Muscle layer of duodenum (tissue), 2 donors: ENCODE data around the gene ZBTB38.

Experiments
- H3K27ac ChIP-seq: one replicate; pipeline ENCODE4 v1.7.0; 2013; ENCODE audit warnings: mild to moderate bottlenecking, low read length
- H3K27me3 ChIP-seq: one replicate; pipeline ENCODE4 v1.7.0; 2013; ENCODE audit warnings: low read depth, mild to moderate bottlenecking, control low read depth, low read length
- H3K36me3 ChIP-seq, 2 donors: one replicate each; pipeline ENCODE4 v1.7.0; 2013; ENCODE audit warnings: low read length in 2 of 2, control low read depth in 1 of 2, mild to moderate bottlenecking in 1 of 2; ENCODE audit not compliant: insufficient read depth in 2 of 2, control insufficient read depth in 1 of 2
- H3K4me1 ChIP-seq, 2 donors: one replicate each; pipeline ENCODE4 v1.7.0; 2013; ENCODE audit warnings: low read length in 2 of 2, mild to moderate bottlenecking in 2 of 2, control low read depth in 1 of 2, moderate library complexity in 1 of 2; ENCODE audit not compliant: insufficient read depth in 2 of 2, control insufficient read depth in 1 of 2
- H3K4me3 ChIP-seq, 2 donors: one replicate each; pipeline ENCODE4 v1.7.0; 2013; ENCODE audit warnings: low read length in 2 of 2, low read depth in 1 of 2, mild to moderate bottlenecking in 1 of 2
- H3K9me3 ChIP-seq, 2 donors: one replicate each; pipeline ENCODE4 v1.7.0; 2013; ENCODE audit warnings: low read length in 2 of 2, control low read depth in 1 of 2, mild to moderate bottlenecking in 1 of 2; ENCODE audit not compliant: control insufficient read depth in 1 of 2
- donor health status: healthy.

Gene ZBTB38

DNA sequence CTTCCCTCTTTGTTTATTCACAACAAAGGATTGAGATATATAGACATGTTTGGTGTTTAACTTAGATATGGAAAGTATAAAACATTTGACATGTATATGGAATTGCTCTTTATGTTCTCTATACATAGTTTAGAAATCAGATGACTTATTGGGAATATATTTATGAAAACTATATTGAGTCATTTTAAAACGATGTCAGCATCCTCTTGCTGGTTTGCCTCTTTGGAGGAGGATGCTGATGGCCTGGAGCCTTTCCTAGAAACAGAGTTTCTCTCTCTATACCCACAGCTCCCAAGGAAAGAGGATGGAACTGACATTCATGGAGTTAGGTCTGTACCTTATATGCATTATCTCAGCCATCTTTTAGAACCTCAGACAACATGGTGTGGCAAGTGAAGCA is 40.3 kb downstream of the ZBTB38 start:
- H3K27ac ChIP-seq = peak overlapping the region; percentile 60
- H3K4me1 ChIP-seq = peaks cover 36 to 44% of the 10 kb centered on the region in 2 donors
- H3K36me3 ChIP-seq = peaks cover 20 to 29% of the 10 kb centered on the region in 2 donors

DNA sequence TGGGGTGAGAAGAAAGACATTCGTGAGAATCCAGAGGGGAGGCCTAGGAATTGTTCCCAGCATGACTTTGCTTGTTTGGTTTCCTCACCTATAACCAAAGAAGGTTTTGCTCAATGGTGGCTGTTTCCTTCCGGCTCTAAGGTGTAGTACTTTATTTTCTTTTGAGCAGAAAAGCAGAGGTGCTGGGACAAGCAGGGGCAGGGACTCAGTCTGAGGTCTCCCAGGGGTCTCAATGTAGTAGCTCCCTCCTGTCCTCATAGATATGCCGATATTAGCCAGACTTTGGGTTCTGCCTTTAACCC is 41.6 kb downstream of the ZBTB38 start:
- Histone ChIP-seq H3K27ac (peak overlapping the region; percentile 97), H3K27me3 (no peaks in the 10 kb centered on the region), H3K9me3 (no peaks in the 10 kb centered on the region), H3K36me3 (peaks cover 17 to 28% of the 10 kb centered on the region in 2 donors), H3K4me1 (peaks cover 44 to 47% of the 10 kb centered on the region in 2 donors), H3K4me3 (peak overlapping the region in 1 of 2 donors; percentile 15)

More for the DNA sequence above, 40.3 kb downstream of the ZBTB38 start:
- Histone ChIP-seq H3K9me3 (no peaks in the 10 kb centered on the region), H3K4me3 (no peak overlapping the region), H3K27me3 (no peaks in the 10 kb centered on the region)

DNA sequence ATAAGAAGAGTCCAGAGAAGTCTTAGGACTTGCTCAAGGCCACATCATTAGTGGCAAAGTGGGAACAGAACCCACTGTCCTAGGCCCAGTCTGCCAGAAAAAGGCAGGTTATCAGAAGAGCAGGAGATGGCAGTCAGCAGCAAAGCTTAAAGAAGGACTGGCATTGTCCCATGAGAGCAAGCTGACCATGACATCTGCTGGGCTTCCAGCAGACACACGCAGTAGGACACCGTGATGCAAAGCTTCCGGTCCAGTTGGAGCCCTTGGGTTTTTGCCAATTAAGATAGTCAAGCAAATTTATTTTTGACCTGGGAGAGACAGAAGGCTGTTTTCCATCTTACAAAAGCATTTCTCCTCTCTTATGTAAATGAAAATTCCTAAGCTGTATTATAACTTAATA is 42.1 kb downstream of the ZBTB38 start:
- Histone ChIP-seq H3K4me3 (peak overlapping the region in 1 of 2 donors; percentile 15), H3K36me3 (peaks cover 15 to 31% of the 10 kb centered on the region in 2 donors), H3K9me3 (no peaks in the 10 kb centered on the region), H3K27ac (peak overlapping the region; percentile 97), H3K4me1 (peaks cover 49 to 50% of the 10 kb centered on the region in 2 donors), H3K27me3 (no peaks in the 10 kb centered on the region)

- Histone ChIP-seq H3K27ac (peak overlapping the region; percentile 97), H3K4me3 (peak overlapping the region in 1 of 2 donors; percentile 44), H3K4me1 (peaks cover 50% of the 10 kb centered on the region in 2 donors), H3K36me3 (peaks cover 12 to 31% of the 10 kb centered on the region in 2 donors), H3K9me3 (no peaks in the 10 kb centered on the region), H3K27me3 (no peaks in the 10 kb centered on the region)
Measured at GRCh38 chr3:141410846-141411245, 42.5 kb downstream of the ZBTB38 start.

- Histone ChIP-seq H3K4me3 (peak overlapping the region; percentile 44 to 47), H3K9me3 (no peaks in the 10 kb centered on the region), H3K27me3 (no peaks in the 10 kb centered on the region), H3K4me1 (peaks cover 50 to 54% of the 10 kb centered on the region in 2 donors), H3K36me3 (peaks cover 11 to 31% of the 10 kb centered on the region in 2 donors), H3K27ac (peak overlapping the region; percentile 97)
Measured at GRCh38 chr3:141411251-141411771, 43.0 kb downstream of the ZBTB38 start.

DNA sequence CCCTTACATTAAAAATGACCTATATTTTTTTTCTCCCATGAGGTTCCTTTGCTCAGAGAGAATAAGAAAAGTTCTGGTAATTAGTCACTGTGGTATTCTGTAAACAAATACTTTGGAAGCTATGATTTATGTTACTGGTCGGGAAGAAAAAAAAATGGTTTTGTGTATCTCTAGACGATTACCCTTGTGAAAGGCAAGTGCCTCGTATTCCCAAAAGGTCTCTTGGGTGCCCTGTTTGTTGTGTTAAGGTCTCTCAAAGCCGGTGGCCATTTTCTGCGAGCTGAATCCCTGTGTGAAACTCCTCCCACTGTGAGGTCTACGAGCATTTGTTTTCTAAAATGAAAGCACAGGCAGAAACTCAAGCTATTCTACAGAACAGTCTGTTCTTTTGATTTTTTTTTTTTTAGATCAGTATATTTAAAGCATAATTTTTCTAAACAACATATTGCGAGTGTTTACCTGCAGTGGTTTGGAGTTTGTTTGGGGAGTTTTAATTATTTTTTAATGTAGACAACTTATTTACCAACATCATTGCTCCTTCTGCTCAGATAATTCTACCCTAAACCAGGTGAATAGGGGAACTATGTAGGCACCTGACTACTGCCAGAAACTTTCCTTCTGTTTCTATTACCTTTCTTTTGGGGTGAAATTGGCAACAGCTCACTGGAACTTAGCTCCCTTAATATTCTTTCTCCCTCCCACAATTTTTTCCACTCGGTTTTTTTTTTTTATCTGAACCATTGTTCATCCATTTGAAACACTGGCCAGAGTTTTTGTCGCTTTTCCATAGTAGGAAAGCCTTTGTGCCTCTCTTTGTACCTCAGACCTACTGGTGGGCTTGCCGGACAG is 44.0 kb downstream of the ZBTB38 start:
- Histone ChIP-seq H3K4me3 (peak overlapping the region; percentile 44 to 47), H3K36me3 (peaks cover 16 to 37% of the 10 kb centered on the region in 2 donors), H3K9me3 (no peaks in the 10 kb centered on the region), H3K27me3 (no peaks in the 10 kb centered on the region), H3K4me1 (peaks cover 51 to 64% of the 10 kb centered on the region in 2 donors), H3K27ac (peak overlapping the region; percentile 97)

DNA sequence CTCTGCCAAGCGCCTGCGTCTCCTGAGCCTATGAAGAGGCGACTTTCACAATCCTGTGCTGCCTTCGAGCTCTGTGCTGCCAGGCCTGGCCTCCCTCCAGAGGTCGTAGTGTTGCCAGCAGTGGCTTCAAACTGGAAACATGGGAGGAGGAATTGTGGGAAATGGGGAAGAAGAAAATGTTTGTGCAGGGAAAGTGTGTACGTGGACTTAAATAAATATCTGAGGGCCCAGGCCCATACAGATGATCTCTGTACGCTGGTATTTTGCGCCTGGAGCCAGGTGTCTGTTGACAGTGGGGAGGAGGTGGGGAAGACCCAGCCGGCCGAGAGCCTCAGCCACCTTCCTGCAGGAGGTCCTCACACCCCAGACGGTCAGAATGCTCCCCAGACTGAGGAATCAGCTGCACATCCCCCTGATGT is 44.6 kb downstream of the ZBTB38 start:
- H3K4me1 ChIP-seq = peaks cover 51 to 67% of the 10 kb centered on the region in 2 donors

GRCh38 chr3:141413391-141413790 is 45.1 kb downstream of the ZBTB38 start:
- Histone ChIP-seq H3K27ac (peak overlapping the region; percentile 97), H3K27me3 (no peaks in the 10 kb centered on the region), H3K9me3 (no peaks in the 10 kb centered on the region), H3K4me1 (peaks cover 51 to 67% of the 10 kb centered on the region in 2 donors), H3K36me3 (peaks cover 16 to 44% of the 10 kb centered on the region in 2 donors), H3K4me3 (peak overlapping the region in 1 of 2 donors; percentile 44)

More for the DNA sequence above, 44.6 kb downstream of the ZBTB38 start:
- peaks cover 16 to 40% of the 10 kb centered on the region in 2 donors for H3K36me3 ChIP-seq
- peak overlapping the region; percentile 44 to 47 for H3K4me3 ChIP-seq
- no peaks in the 10 kb centered on the region for H3K27me3 ChIP-seq
- H3K9me3 ChIP-seq = no peaks in the 10 kb centered on the region
- H3K27ac ChIP-seq = peak overlapping the region; percentile 97

- Histone ChIP-seq H3K27me3 (no peaks in the 10 kb centered on the region), H3K36me3 (peaks cover 16 to 51% of the 10 kb centered on the region in 2 donors), H3K27ac (peak overlapping the region; percentile 97), H3K4me3 (peak overlapping the region in 1 of 2 donors; percentile 27), H3K4me1 (peaks cover 51 to 67% of the 10 kb centered on the region in 2 donors), H3K9me3 (no peaks in the 10 kb centered on the region)
Measured at GRCh38 chr3:141413801-141414689, 45.7 kb downstream of the ZBTB38 start.

GRCh38 chr3:141414800-141415462 is 46.6 kb downstream of the ZBTB38 start:
- H3K27me3 ChIP-seq = no peaks in the 10 kb centered on the region
- peak overlapping the region; percentile 97 for H3K27ac ChIP-seq
- peaks cover 47 to 62% of the 10 kb centered on the region in 2 donors for H3K4me1 ChIP-seq
- H3K36me3 ChIP-seq = peaks cover 16 to 54% of the 10 kb centered on the region in 2 donors
- H3K4me3 ChIP-seq = no peak overlapping the region
- no peaks in the 10 kb centered on the region for H3K9me3 ChIP-seq
